Endodermal cell (in vitro differentiated cells): ENCODE measurements around the gene CYP19A1. TPM values are rescaled to one million over a fixed set of nuclear protein-coding genes. Genes with fewer than 3 reads are reported as not detected.

Experiments used
- DNase-seq: peaks from one replicate; pipeline ENCODE4 v3.0.0-alpha.2; 2017
- H3K27ac ChIP-seq: 2 replicates; pipeline ENCODE4 v1.5.1; 2013; ENCODE audit warnings: mild to moderate bottlenecking, low read depth, low read length, moderate library complexity
- H3K27me3 ChIP-seq: 2 replicates; pipeline ENCODE4 v1.6.1; 2013; ENCODE audit warnings: mild to moderate bottlenecking, low read length, moderate library complexity; ENCODE audit not compliant: insufficient read depth, control insufficient read depth, poor library complexity, severe bottlenecking
- H3K36me3 ChIP-seq: 2 replicates; pipeline ENCODE4 v1.7.0; 2013; ENCODE audit warnings: mild to moderate bottlenecking, low read length, moderate library complexity; ENCODE audit not compliant: control insufficient read depth, insufficient read depth
- H3K4me1 ChIP-seq: one replicate; pipeline ENCODE4 v1.7.0; 2013; ENCODE audit warnings: low read length; ENCODE audit not compliant: control insufficient read depth, insufficient read depth
- H3K4me3 ChIP-seq: 2 replicates; pipeline ENCODE4 v1.5.1; 2013; ENCODE audit warnings: mild to moderate bottlenecking, low read length, moderate library complexity
- H3K9ac ChIP-seq: 2 replicates; pipeline ENCODE4 v1.6.1; 2013; ENCODE audit warnings: mild to moderate bottlenecking, low read length, moderate library complexity; ENCODE audit not compliant: poor library complexity, severe bottlenecking; ENCODE audit errors: extremely low read depth
- H3K9me3 ChIP-seq: 2 replicates; pipeline ENCODE4 v1.6.1; 2013; ENCODE audit warnings: mild to moderate bottlenecking, low read length, moderate library complexity; ENCODE audit not compliant: control insufficient read depth
- H3K27ac Mint-ChIP-seq: 2 replicates; pipeline ENCODE4 v1.8.0; 2020; ENCODE audit warnings: mixed read lengths
- H3K27me3 Mint-ChIP-seq: 2 replicates; pipeline ENCODE4 v1.8.0; 2021; ENCODE audit warnings: mild to moderate bottlenecking, mixed read lengths; ENCODE audit not compliant: insufficient read depth
- H3K36me3 Mint-ChIP-seq: 2 replicates; pipeline ENCODE4 v1.8.0; 2020; ENCODE audit warnings: low read depth, mixed read lengths
- H3K4me1 Mint-ChIP-seq: 2 replicates; pipeline ENCODE4 v1.8.0; 2020; ENCODE audit warnings: mixed read lengths
- H3K4me3 Mint-ChIP-seq: 2 replicates; pipeline ENCODE4 v1.8.0; 2020; ENCODE audit warnings: mild to moderate bottlenecking, moderate library complexity, mixed read lengths
- H3K9me3 Mint-ChIP-seq: 2 replicates; pipeline ENCODE4 v1.8.0; 2020; ENCODE audit warnings: mild to moderate bottlenecking, mixed read lengths
- WGBS, 2 experiments: methylation state at CpG; one replicate each; pipeline versions ENCODE4 v1.1.5 to v1.1.7; 2013; ENCODE audit warnings: missing lambda C conversion rate in 2 of 2, mixed read lengths in 1 of 2; ENCODE audit not compliant: insufficient coverage in 1 of 2, insufficient read length in 1 of 2; 5-methylcytosine and 5-hydroxymethylcytosine counted together
- total RNA-seq, 2 donors: library from RNA; stranded (reverse); fragmentation: NEBNext Ultra II Directional in 1 of 2; extraction: Animal tissue kit (Norgen Biotek cat#: 25700) in 1 of 2; gene quantifications; 2 replicates in 1 of 2; 3 replicates in 1 of 2; pipeline ENCODE4 v1.2.1, GENCODE V29; 2021
- TF ChIP-seq, protein P1 (sequence below): fragments of 200-600 bp; sonication (generic); conservative IDR thresholded peaks from 2 replicates; pipeline ENCODE4 v1.5.0; 2021; ENCODE audit warnings: antibody characterized with exemption, mild to moderate bottlenecking

The CYP19A1 gene
- total RNA-seq, 2 donors from 2014 or later, result not detected

DNA sequence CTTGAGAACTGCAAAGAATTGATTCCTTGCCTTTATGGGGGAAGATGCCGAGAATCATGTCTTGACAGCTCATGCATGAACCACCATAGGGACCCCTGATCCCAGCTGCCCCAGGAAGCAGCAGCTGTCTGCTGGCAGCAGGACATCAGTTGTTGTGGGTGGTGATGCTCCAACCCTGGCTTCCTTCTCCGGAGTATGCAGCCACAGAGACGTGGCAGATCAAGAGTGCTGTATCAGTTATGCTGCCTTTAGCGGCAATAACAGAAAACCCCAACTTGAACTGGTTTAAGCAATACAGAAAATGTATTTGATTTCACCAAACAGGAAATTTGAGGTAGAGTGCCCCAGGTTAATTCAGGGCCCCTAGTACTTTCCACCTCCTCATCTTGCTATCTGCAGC lies 151.5 kb downstream of the CYP19A1 start:
- H3K27ac Mint-ChIP-seq, result no peak overlapping the region
- Histone ChIP-seq H3K27ac (no peak overlapping the region), H3K4me1 (no peaks in the 10 kb centered on the region), H3K36me3 (no peaks in the 10 kb centered on the region), H3K9me3 (no peaks in the 10 kb centered on the region), H3K9ac (no peak overlapping the region), H3K4me3 (no peak overlapping the region), H3K27me3 (no peaks in the 10 kb centered on the region)
- H3K27me3 Mint-ChIP-seq, result peaks cover 4% of the 10 kb centered on the region
- H3K36me3 Mint-ChIP-seq, result no peaks in the 10 kb centered on the region
- TF ChIP-seq, protein P1, sequence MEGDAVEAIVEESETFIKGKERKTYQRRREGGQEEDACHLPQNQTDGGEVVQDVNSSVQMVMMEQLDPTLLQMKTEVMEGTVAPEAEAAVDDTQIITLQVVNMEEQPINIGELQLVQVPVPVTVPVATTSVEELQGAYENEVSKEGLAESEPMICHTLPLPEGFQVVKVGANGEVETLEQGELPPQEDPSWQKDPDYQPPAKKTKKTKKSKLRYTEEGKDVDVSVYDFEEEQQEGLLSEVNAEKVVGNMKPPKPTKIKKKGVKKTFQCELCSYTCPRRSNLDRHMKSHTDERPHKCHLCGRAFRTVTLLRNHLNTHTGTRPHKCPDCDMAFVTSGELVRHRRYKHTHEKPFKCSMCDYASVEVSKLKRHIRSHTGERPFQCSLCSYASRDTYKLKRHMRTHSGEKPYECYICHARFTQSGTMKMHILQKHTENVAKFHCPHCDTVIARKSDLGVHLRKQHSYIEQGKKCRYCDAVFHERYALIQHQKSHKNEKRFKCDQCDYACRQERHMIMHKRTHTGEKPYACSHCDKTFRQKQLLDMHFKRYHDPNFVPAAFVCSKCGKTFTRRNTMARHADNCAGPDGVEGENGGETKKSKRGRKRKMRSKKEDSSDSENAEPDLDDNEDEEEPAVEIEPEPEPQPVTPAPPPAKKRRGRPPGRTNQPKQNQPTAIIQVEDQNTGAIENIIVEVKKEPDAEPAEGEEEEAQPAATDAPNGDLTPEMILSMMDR, result no peak
- WGBS, 2 experiments, result 90 to 100% methylated on average over 4 of the region's 4 CpGs
- H3K4me1 Mint-ChIP-seq, result peaks cover 4% of the 10 kb centered on the region
- DNase-seq, result no peak
- no peak overlapping the region for H3K4me3 Mint-ChIP-seq
- no peaks in the 10 kb centered on the region for H3K9me3 Mint-ChIP-seq

DNA sequence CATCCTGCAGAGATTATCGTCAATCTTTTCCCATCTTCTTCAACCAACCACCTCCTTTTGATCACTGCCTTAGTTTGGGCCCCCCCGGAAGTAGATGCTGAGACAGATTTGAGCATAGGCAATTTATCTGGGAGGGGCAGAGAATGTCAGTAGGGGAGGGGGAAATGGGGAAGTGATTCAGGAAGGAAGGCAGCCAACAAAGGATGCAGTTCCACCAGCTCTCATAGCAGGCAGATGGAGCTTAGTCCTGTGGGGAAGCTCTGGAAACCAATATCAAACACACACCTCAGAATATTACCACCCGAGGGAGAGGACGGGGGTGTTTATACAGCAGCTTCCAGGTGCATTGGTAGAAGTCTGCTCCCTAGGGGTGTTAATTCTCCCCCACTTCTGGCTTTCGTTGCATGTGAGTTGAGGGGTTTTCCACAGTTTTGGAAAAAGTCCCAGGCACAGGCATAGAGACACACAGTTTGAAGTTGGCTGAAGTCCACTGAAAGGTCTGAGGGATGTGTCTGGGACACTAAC lies 152.2 kb downstream of the CYP19A1 start:
- Histone ChIP-seq H3K36me3 (no peaks in the 10 kb centered on the region), H3K9ac (no peak overlapping the region), H3K27me3 (no peaks in the 10 kb centered on the region), H3K27ac (no peak overlapping the region), H3K4me3 (no peak overlapping the region), H3K9me3 (no peaks in the 10 kb centered on the region), H3K4me1 (no peaks in the 10 kb centered on the region)
- H3K4me3 Mint-ChIP-seq, result no peak overlapping the region
- TF ChIP-seq, protein P1, result no peak
- H3K27ac Mint-ChIP-seq, result no peak overlapping the region
- 85 to 88% methylated on average over 1 to 5 of the region's 5 CpGs for WGBS, 2 experiments
- H3K9me3 Mint-ChIP-seq, result no peaks in the 10 kb centered on the region
- no peak for DNase-seq
- H3K36me3 Mint-ChIP-seq, result no peaks in the 10 kb centered on the region
- no peaks in the 10 kb centered on the region for H3K4me1 Mint-ChIP-seq
- peaks cover 6% of the 10 kb centered on the region for H3K27me3 Mint-ChIP-seq

DNA sequence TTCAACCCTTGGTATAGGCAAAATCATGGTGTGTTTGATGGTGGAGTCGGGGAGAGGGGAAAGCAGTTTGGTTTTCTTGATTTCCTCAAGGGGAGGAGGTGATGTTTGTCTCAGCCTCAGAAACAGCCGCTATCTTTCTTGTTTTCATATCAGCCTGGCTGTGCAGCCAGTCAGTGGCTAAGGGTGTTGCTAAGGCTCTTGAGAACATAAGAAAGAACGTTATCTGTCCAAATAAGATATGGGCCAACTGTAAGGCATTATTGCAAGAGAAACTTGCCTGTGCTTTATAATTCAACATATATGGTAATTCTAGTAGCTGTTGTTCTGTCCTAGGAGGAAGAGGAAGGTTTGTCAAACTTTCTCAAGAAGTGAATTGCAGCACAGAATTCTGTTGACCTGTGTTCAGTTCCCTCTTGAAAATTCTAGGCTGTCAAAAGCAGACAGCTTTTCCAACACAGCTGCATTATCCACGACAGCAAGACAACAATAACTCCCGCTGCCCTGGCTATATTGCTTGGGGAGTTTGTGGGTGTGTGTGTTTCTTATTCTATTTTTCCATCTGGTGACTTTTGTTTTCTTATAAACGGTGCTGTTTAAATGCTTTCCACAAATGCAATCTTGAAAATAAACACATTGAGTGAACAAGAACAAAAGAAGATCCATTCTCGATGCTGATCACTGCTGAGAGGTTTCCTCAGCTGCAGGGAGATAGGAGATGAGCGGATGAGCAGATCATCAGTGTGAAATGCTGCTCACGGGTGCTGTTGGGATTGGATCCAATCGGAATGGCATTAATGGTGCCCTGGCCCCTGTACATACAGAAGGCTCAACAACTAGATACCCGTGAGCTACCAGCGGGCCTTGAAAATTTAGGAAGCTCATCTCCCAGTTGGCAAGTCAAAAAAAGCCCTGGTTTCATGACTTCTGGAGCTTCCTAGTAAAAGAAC lies 152.9 kb downstream of the CYP19A1 start:
- no peaks in the 10 kb centered on the region for H3K9me3 ChIP-seq
- peaks cover 6% of the 10 kb centered on the region for H3K27me3 Mint-ChIP-seq
- H3K27ac Mint-ChIP-seq, result no peak overlapping the region

More for the DNA sequence above, 152.9 kb downstream of the CYP19A1 start:
- DNase-seq, result no peak
- Mint-ChIP-seq H3K4me1 (no peaks in the 10 kb centered on the region), H3K9me3 (no peaks in the 10 kb centered on the region), H3K36me3 (no peaks in the 10 kb centered on the region), H3K4me3 (no peak overlapping the region)
- WGBS, 2 experiments, result 86 to 96% methylated on average over 7 to 12 of the region's 12 CpGs
- Histone ChIP-seq H3K27ac (no peak overlapping the region), H3K4me3 (no peak overlapping the region), H3K36me3 (no peaks in the 10 kb centered on the region), H3K4me1 (no peaks in the 10 kb centered on the region), H3K9ac (no peak overlapping the region), H3K27me3 (no peaks in the 10 kb centered on the region)
- TF ChIP-seq, protein P1, result no peak
